GM21526 (cell line): ENCODE results near the gene CAST.
A peak's percentile ranks its signal among the peaks of the same experiment; 100 is the strongest.

Experiments
- ATAC-seq: cut with Tn5 transposase; IDR thresholded peaks from one replicate; pipeline ENCODE4 v1.9.1; 2021; ENCODE audit warnings: moderate library complexity; ENCODE audit not compliant: unreplicated experiment, low FRiP score

Gene CAST

DNA sequence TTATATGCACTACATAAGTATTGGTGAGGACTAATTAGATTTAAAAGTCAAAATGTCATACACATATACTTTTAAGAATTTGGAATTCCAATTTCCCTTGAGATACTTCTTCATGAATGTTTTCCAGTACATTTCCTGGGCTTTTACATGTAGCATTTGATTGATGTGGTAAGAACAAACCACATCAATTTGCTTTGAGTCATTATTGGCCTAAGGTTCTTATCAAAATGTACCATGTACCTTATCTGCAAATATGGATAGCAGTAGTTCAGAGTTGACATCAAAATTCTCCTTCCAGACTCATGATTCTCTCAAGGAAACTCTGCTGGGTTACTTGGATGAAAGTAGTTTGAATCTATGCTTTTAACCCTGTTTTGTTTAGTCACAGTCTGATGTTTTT is 2.5 kb downstream of the CAST start:
- no peak for ATAC-seq

DNA sequence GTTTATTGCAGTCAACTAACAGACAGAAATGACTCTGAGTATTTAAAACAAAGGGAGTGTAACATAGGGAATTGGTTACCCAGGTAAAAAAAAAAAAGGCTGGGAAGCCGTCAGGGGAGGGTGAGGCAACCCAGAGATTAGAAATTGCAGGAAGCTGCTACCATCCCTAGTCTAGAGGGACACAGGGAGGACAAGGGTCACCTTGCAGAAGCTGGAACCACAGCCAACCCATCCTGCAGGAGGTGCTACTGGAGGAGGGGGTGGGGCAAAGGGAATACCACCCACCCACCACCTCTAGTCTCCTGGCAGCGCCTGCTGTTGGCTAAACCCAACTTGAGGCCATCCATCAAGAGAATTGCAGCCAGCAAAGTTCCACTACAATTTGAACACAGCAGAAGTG is 6.5 kb downstream of the CAST start:
- no peak for ATAC-seq

DNA sequence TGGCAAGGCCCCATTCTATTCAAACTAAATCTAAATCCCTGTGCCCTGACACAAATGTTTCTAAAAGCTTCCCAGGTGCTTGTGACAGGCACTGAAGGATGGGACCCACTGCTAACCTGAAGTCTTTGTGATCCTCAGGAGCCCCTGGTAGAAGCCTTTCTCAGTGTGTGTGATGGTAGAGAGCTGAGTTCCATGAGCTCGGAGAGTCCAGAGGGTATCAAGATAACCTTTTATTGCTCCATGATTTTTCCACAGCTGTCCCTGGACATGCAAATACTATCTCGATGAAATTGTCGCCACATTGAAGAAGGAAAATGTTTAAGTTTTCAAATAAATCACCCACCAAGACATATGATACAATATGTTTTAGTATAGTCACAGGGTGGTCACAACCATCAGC is 7.7 kb downstream of the CAST start:
- ATAC-seq = no peak

DNA sequence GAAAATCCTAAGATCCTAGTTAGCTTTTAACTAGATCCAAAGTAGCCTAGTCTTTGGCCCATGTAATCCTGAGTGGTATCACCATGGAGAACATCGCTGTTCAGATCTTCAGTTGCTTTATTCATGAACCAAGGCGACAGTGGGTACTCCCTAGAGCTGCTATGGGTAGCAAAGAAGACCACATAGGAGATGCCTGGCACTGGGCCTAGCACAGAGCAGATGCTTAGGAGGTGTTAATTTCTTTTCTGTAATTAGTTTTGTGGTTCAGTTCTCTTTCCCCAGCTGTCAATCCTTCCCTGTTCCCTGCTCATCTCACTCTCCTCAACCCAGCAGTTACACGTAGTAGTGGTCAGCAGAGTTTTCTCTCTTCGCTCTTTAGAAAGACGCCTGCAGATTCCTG is 9.3 kb downstream of the CAST start:
- no peak for ATAC-seq

DNA sequence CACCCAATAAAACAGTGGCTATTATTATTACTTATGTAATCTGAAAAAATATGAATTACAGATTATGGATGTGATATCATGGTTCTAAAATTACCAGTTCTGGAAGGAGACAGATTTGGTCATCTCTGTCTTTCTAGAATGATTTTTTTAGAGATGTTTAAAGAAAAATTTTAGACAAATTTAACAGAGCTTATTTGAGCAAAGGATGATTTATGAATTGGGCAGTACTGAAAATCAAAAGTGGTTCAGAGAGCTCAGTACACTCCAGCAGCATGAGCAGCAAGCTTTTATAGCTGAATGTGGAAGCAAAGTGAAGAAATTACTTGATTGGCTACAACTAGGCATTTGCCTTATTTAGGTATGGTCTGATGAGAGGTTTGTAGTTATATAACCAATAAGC is 11.0 kb downstream of the CAST start:
- ATAC-seq = no peak

DNA sequence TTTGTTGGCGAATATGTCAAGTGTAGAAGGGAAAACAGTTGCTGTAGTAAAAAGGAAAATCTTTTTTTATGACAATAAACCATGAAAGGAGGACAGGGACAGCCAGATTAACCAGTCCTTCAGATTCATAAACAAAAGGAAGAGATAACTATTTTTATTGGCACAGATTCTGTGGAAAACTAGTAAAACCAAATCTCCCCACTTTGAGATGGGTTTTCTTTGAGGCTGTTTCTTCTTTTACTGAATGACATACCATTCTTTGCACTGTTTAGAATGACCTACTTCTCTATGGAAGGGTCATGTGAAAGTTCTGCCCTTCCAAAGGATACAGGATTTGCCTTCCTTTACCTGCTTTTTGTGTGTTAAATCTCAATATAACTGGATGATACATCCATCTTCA is 13.7 kb downstream of the CAST start:
- ATAC-seq = no peak

DNA sequence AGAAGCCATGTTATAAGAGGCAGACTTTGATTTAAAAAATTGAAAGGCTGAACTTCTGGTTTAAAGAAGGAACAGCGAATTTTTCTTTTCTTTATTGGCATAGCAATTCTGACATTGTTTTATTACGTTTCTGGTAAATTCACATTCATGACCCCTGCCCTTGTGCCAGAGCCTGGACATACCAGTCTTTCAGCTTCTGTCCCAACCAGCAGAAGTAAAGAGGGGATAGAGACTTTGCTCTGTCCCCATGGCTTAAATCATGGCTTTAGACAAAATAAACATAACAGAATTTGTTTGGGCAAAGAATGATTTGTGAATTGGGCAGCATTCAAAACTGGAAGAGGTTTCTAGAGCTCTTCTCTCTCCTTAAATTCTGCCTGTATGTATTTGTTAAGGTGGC is 15.3 kb downstream of the CAST start:
- ATAC-seq = no peak

DNA sequence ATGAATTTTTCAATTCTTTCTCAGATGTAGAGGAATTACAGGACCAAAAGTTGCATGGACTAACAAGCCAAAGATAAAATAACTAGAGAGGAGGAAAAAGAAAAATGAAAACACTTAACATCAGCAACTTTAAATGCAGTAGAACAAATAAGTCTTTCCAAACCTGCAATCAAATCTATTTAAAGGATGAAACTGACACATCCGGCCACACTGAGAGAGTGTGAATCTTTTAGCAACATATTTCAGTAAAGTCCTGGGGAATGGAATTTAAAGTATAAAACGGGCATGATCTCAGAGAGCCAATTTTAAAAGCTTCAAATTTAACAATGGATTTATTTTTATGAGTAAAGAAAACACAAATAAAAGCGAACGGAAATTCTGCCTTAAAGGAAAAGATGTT is 17.1 kb downstream of the CAST start:
- ATAC-seq = no peak

DNA sequence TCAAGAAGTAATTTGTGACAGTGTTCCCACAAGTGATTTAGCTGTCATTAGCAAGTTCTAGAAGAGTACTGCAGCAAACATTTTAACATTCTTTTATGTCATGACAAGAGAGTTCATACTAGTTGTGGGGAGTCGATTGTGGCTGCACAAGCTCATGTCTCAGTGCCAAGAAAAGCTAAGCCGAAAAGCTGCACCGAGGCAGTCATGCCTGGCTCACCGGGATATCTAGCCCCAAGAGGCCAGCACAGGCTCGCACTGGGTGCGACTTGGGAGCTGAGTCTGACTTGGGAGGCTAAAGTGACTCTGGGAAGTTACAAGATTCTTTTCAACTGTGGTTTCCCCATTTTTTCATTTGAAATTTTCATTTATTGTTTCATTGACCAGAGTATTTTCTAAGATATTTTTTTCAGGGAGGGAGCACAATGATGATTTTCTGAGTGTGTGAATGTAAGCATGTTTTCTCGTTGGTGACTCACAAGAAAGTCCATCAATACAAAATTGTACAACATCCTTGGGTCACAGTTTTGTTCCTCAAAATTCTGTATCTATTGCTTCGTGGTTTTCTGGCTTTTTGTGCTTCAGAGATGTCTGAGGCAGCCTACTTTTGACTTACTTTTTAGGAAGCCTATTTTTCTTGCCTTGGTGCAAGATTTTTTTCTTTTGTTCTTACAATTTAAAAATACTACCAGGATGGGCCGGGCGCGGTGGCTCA is 18.7 kb downstream of the CAST start:
- ATAC-seq = no peak

DNA sequence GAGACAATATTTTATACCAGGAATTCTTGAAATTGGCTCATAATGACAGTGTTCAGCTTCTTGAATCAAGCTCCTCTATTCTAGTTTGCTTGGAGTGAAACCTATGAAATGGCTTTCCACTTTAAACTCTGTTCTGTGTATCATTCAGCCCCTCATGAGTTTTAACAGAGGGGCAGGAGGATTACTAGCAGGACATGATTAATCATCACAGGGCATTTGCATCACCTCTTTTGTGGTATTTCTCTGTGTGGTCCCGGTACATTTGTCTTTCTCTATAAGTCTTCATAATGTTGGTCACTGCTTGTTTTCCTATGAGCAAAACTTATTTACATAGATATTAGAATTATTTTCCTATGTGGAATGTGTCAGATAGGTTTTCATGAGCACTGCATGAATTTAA is 21.2 kb downstream of the CAST start:
- no peak for ATAC-seq

DNA sequence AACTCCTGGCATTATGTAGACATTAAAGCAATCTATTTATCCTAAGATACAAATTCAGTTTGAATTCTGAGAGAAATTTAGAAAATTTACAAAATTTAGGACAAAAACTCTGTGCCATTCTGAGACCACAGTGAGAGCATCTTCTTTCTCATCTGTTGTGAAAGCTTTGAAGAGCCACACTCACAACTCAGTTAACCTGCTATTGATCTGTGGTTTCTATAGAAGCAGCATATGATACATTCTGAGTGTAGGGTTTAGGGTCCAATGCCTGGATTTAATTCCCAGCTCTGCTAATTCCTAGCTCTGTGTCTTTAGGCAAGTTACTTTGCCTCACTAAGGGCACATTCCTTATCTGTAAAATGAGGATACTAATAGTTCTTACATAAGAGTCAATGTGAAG is 21.6 kb downstream of the CAST start:
- no peak for ATAC-seq

DNA sequence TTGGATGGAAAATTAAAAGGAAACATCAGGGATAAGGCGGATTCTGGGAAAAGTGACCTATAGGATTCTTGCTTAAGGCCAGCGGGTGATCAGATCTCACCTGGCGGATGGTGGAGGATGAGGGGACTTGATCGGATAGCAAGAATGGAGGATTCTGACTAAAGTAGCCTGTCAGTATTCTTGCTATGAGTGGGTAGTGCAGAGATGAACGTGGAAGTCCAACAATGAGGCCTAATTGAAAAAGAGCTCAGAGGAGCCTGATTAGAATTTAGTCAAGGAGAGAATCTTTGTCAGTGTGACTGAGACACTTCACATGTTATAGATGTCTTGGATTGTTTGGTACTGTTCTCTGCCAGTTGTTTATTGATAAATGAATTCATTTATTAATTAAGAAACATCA is 24.9 kb downstream of the CAST start:
- no peak for ATAC-seq

DNA sequence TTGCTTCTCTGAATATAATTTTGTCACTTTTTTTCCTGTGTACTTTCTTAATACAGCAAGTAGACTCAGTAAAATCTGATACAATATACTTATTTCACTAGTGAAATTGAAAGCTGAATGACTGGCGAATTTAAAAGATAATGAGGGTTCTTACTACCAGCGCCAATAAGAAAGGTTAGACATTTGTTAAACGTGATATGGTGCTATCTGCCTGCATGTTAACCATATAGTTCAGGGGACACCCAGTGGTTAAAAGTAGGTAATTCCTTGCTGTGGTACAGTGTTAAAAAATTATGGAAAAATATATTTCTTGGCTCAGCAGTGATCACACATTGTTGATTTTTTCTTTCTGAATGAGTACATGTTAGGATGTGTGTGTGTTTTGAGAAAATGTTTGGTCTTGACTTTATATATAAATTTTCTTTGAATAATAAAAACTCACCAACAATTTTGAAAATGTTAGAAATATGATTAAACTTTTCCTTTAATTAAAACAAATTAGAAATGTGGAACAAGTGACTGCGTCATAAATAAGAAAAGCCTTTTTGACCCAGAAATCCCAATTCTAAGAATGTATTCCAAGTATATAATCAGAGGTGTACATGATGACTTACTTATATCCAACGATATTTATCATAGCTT is 25.8 kb downstream of the CAST start:
- ATAC-seq = no peak

DNA sequence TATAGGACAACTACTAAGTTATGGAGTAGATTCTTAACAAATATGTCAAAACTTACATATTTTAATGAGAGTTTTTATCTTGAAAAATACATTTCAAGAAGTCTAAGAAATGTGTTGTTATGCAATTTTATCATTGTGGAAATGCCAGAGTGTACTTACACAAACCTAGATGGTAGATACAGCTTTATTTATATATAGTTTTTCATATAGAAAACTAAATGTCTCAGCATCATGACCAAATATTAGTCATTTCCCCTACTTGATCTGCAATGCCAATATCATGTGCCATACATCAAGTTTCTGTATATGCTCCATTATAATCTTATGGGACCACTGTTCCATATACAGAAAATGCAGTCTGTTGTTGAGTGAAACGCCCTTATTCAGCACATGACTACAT is 28.7 kb downstream of the CAST start:
- no peak for ATAC-seq

DNA sequence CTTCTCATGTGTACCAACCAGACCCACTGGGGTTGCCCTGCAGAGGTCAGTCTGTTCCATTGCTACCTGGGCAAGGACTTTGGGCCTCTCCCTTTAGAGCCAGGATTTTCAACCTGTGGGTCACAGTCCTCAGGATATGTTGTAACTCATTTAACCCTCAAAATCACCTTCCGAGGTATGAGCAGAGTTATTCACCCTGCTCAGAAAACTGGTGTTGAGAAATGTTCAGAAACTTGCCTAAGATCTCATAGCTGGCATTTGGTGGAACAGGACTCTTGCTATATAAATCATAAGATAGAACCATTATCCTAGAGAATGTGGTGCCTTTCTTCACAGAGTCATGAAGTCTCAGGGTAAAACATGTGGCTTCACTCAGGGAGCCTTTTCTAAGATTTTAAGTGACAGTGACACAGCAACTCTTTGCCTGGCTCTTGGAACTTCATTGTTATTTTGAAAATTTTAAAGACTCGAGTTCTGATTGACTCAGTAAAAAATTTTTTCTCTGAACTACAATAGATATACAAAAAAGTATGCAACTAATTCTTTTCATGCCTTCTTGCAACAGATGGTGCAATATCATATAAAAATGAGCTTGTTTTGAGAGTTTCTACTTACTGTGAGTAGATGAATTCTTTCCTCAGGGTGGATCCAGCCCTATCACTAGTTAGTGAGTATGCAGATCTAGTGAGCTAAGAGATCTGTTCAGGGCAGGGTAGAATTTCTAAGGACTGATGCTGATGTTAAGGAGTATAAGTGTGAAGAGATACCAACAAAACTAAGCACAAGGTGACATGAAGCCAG is 29.5 kb downstream of the CAST start:
- ATAC-seq = no peak

DNA sequence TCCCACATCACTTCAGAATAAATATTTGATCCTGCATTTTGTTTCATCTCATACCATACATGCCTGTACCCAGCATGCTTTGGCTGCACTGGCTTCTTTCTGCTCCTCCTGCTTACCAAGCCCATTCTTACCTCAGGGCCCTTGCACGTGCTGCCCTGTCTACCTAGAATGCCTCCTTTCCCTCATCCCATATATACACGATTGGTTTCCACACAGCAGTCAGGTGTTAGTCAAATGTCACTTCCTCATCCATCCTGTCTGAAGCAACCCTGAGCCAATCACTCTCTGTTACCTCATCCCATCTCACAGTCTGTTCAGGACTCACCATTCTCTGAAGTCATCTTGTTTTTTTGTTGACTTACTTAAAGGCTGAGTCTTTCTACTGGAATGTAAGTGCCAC is 30.3 kb downstream of the CAST start:
- no peak for ATAC-seq

DNA sequence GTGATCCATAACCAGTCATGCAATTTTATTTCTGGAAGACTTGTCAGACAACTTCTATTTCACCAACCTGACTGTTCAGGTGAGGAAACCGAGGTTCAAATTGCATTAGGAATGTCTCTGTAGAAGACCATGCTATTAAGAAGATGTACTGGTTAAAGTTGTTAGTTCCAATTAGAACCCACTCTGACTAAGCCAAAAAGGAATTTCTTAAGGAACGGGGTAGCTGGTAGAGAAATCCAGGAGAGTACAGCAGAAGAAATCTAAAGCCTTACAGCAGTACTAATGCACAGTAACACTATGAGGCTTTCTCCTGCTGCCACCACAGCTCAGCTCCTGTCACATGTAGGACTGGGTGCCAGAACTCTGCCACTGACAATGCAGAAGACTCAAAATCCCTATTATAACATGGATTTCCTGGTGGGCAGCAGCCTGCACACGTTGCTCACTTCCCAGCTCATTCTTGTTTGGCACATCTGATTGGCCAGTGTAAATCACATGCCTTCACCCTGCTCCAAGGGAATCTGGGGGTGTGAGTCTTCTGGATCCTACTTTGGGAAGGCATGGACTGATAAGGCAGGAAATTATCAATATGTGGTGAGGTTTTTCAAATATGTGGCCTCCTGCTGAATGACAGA is 37.1 kb downstream of the CAST start:
- no peak for ATAC-seq

DNA sequence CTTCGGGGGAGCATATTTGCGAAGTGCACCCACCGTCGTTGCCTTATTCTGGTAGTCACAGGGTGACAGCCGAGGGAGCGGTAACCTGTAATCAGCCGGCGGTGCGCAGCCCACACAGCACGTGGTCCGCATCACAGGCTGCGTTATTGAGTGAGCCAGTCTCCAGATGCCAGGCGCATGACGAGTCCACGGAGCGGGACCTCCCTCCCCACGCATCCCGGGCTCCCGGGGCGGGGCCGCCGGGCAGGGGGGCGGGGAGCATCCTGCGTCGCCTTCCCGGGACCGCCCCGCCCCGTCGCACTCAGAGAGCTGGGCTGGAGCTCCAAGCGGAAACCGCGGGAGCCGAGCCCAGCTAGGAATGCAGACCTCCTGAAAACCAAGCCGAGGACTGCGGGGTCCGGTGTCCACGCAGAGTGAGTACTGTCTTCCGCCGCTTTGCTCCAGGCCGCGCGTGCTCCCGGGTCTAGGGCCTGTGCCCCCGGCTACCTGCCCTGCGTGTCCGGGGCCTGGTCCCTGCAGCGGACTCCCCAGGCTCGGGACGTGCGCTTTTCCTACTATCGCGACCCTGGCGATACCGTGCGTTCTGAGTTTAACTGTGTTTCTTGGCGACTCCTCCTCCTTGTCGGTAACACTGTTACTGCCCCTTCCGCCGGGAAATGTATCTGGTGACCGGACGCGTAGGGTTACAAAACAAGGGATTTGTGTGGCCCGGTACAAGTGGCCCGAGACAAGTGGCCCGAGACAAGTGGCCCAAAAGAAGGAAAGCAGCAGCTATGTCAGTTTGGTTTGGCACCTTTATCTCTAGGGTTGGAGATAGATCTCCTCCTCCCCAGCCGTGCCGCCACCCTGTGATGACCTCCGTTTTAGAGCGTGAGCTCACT is 40.6 kb downstream of the CAST start:
- ATAC-seq = peak; percentile 57

DNA sequence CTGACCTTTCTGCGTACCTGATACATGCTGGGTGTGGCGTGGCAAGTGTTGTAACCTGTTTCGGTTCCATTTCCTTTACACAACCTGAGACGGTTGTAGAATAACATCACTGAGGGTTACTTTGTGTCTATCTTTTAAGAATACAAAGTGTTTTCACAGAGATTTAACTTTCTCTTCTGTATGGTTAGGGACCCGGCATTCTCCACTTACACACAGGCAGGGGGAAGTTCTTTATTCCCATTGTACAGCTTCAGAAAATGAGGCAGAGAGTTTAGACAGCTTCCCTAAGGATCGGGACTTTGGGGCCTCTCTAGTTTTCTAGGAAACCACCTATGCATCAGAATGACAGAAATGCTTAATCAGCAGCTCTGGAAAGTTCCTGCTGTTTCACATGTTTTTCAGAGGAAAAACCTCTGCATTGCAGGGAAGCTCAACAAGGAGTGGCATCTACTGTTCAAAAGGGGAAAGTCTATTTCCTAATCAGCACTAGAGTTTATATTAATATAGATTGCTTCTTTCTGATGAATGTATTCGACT is 41.3 kb downstream of the CAST start:
- ATAC-seq = peak; percentile 86

DNA sequence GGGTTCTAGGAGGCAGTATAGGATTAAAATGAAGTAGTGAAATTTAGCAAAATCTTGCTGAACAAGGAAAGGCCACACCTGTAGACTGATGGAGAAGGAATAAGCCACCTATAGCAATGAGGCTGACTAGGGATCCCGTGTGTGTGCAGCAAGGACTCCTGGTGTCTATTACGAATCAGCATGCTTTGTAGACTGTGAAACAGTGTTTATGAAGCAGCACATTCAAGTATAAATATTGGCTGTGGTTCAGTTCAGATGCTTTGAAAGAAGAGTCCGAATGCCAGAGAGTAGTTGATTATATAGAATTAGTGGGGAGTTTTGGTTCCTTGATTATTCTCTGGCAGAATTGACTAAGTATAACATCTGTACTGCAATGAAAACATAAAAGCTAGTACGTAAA is 41.8 kb downstream of the CAST start:
- ATAC-seq = no peak
